Measurements from ENCODE around the gene SUFU.
A peak's percentile ranks its signal among the peaks of the same experiment; 100 is the strongest.

Gene SUFU

GRCh38 chr10:102550636-102551210 lies 47.0 kb downstream of the SUFU start:
- no peak overlapping the region for H3K27ac Mint-ChIP-seq (ENCODE audit: low read depth)
- H3K4me1 Mint-ChIP-seq, result peaks cover 7% of the 10 kb centered on the region
- H3K4me3 Mint-ChIP-seq, result no peak overlapping the region
- H3K27me3 Mint-ChIP-seq, result no peaks in the 10 kb centered on the region
- peaks cover 11% of the 10 kb centered on the region for H3K36me3 Mint-ChIP-seq (ENCODE audit: insufficient read depth)
- no peak for ATAC-seq (replicated peaks; ENCODE audit: extremely low read depth, poor library complexity, severe bottlenecking)
- H3K9me3 Mint-ChIP-seq, result no peaks in the 10 kb centered on the region
- no peak for DNase-seq (ENCODE audit: low spot score in 2 of 2)

- H3K9me3 Mint-ChIP-seq, result no peaks in the 10 kb centered on the region
- H3K4me3 Mint-ChIP-seq, result no peak overlapping the region
- no peak for DNase-seq (ENCODE audit: low spot score in 2 of 2)
- H3K27ac Mint-ChIP-seq (ENCODE audit: low read depth), result no peak overlapping the region
- H3K27me3 Mint-ChIP-seq, result no peaks in the 10 kb centered on the region
- peaks cover 12% of the 10 kb centered on the region for H3K36me3 Mint-ChIP-seq (ENCODE audit: insufficient read depth)
- peaks cover 11% of the 10 kb centered on the region for H3K4me1 Mint-ChIP-seq
- ATAC-seq (replicated peaks; ENCODE audit: extremely low read depth, poor library complexity, severe bottlenecking), result no peak
Measured at GRCh38 chr10:102552533-102552932, 48.8 kb downstream of the SUFU start.

GRCh38 chr10:102553771-102554170 lies 50.0 kb downstream of the SUFU start:
- Mint-ChIP-seq H3K9me3 (no peaks in the 10 kb centered on the region), H3K4me3 (no peak overlapping the region), H3K27me3 (no peaks in the 10 kb centered on the region), H3K4me1 (peaks cover 7% of the 10 kb centered on the region), H3K27ac (ENCODE audit: low read depth) (no peak overlapping the region), H3K36me3 (ENCODE audit: insufficient read depth) (peaks cover 11% of the 10 kb centered on the region)
- DNase-seq (ENCODE audit: low spot score in 2 of 2) (no peak), ATAC-seq (replicated peaks; ENCODE audit: extremely low read depth, poor library complexity, severe bottlenecking) (no peak)

- Mint-ChIP-seq H3K36me3 (ENCODE audit: insufficient read depth) (peaks cover 11% of the 10 kb centered on the region), H3K4me3 (no peak overlapping the region), H3K9me3 (no peaks in the 10 kb centered on the region), H3K4me1 (peaks cover 7% of the 10 kb centered on the region), H3K27me3 (no peaks in the 10 kb centered on the region), H3K27ac (ENCODE audit: low read depth) (no peak overlapping the region)
- DNase-seq (ENCODE audit: low spot score in 2 of 2), result no peak
- no peak for ATAC-seq (replicated peaks; ENCODE audit: extremely low read depth, poor library complexity, severe bottlenecking)
Measured at GRCh38 chr10:102554531-102554930, 50.8 kb downstream of the SUFU start.

- ATAC-seq (replicated peaks; ENCODE audit: extremely low read depth, poor library complexity, severe bottlenecking), result no peak
- Mint-ChIP-seq H3K4me1 (peaks cover 7% of the 10 kb centered on the region), H3K4me3 (no peak overlapping the region), H3K9me3 (no peaks in the 10 kb centered on the region), H3K27me3 (no peaks in the 10 kb centered on the region), H3K27ac (ENCODE audit: low read depth) (peak overlapping the region; percentile 68), H3K36me3 (ENCODE audit: insufficient read depth) (peaks cover 7% of the 10 kb centered on the region)
- no peak for DNase-seq (ENCODE audit: low spot score in 2 of 2)
Measured at GRCh38 chr10:102555781-102556328, 52.1 kb downstream of the SUFU start.

- Mint-ChIP-seq H3K27ac (ENCODE audit: low read depth) (no peak overlapping the region), H3K36me3 (ENCODE audit: insufficient read depth) (peaks cover 6% of the 10 kb centered on the region), H3K4me3 (no peak overlapping the region), H3K4me1 (peaks cover 7% of the 10 kb centered on the region), H3K9me3 (no peaks in the 10 kb centered on the region), H3K27me3 (no peaks in the 10 kb centered on the region)
- DNase-seq (ENCODE audit: low spot score in 2 of 2), result no peak
- no peak for ATAC-seq (replicated peaks; ENCODE audit: extremely low read depth, poor library complexity, severe bottlenecking)
Measured at GRCh38 chr10:102557569-102557968, 53.8 kb downstream of the SUFU start.

- DNase-seq (ENCODE audit: low spot score in 2 of 2) (no peak), ATAC-seq (replicated peaks; ENCODE audit: extremely low read depth, poor library complexity, severe bottlenecking) (no peak)
- Mint-ChIP-seq H3K36me3 (ENCODE audit: insufficient read depth) (peaks cover 3% of the 10 kb centered on the region), H3K27ac (ENCODE audit: low read depth) (no peak overlapping the region), H3K9me3 (no peaks in the 10 kb centered on the region), H3K27me3 (no peaks in the 10 kb centered on the region), H3K4me3 (no peak overlapping the region), H3K4me1 (peaks cover 7% of the 10 kb centered on the region)
Measured at GRCh38 chr10:102559764-102560163, 56.0 kb downstream of the SUFU start.

GRCh38 chr10:102564209-102564834 lies 60.5 kb downstream of the SUFU start:
- ATAC-seq (replicated peaks; ENCODE audit: extremely low read depth, poor library complexity, severe bottlenecking) (no peak), DNase-seq (ENCODE audit: low spot score in 2 of 2) (no peak)
- no peaks in the 10 kb centered on the region for H3K9me3 Mint-ChIP-seq
- no peaks in the 10 kb centered on the region for H3K27me3 Mint-ChIP-seq
- peaks cover 6% of the 10 kb centered on the region for H3K4me1 Mint-ChIP-seq
- H3K27ac Mint-ChIP-seq (ENCODE audit: low read depth), result no peak overlapping the region
- peaks cover 2% of the 10 kb centered on the region for H3K36me3 Mint-ChIP-seq (ENCODE audit: insufficient read depth)
- no peak overlapping the region for H3K4me3 Mint-ChIP-seq

- Mint-ChIP-seq H3K27ac (ENCODE audit: low read depth) (no peak overlapping the region), H3K36me3 (ENCODE audit: insufficient read depth) (no peaks in the 10 kb centered on the region), H3K27me3 (no peaks in the 10 kb centered on the region), H3K4me1 (peaks cover 6% of the 10 kb centered on the region), H3K4me3 (no peak overlapping the region), H3K9me3 (no peaks in the 10 kb centered on the region)
- ATAC-seq (replicated peaks; ENCODE audit: extremely low read depth, poor library complexity, severe bottlenecking) (no peak), DNase-seq (ENCODE audit: low spot score in 2 of 2) (no peak)
Measured at GRCh38 chr10:102565793-102566192, 62.0 kb downstream of the SUFU start.

GRCh38 chr10:102578782-102579181 lies 75.0 kb downstream of the SUFU start:
- Mint-ChIP-seq H3K27ac (ENCODE audit: low read depth) (no peak overlapping the region), H3K27me3 (no peaks in the 10 kb centered on the region), H3K4me3 (no peak overlapping the region), H3K4me1 (peaks cover 6% of the 10 kb centered on the region), H3K36me3 (ENCODE audit: insufficient read depth) (no peaks in the 10 kb centered on the region), H3K9me3 (no peaks in the 10 kb centered on the region)
- DNase-seq (ENCODE audit: low spot score in 2 of 2), result no peak
- ATAC-seq (replicated peaks; ENCODE audit: extremely low read depth, poor library complexity, severe bottlenecking), result no peak

GRCh38 chr10:102579328-102579727 lies 75.6 kb downstream of the SUFU start:
- H3K4me1 Mint-ChIP-seq, result peaks cover 6% of the 10 kb centered on the region
- no peak overlapping the region for H3K4me3 Mint-ChIP-seq
- no peaks in the 10 kb centered on the region for H3K36me3 Mint-ChIP-seq (ENCODE audit: insufficient read depth)
- no peak overlapping the region for H3K27ac Mint-ChIP-seq (ENCODE audit: low read depth)
- no peaks in the 10 kb centered on the region for H3K27me3 Mint-ChIP-seq
- DNase-seq (ENCODE audit: low spot score in 2 of 2) (no peak), ATAC-seq (replicated peaks; ENCODE audit: extremely low read depth, poor library complexity, severe bottlenecking) (no peak)
- no peaks in the 10 kb centered on the region for H3K9me3 Mint-ChIP-seq

GRCh38 chr10:102580230-102580629 lies 76.5 kb downstream of the SUFU start:
- ATAC-seq (replicated peaks; ENCODE audit: extremely low read depth, poor library complexity, severe bottlenecking) (no peak), DNase-seq (ENCODE audit: low spot score in 2 of 2) (no peak)
- Mint-ChIP-seq H3K27me3 (no peaks in the 10 kb centered on the region), H3K9me3 (no peaks in the 10 kb centered on the region), H3K4me1 (peaks cover 6% of the 10 kb centered on the region), H3K4me3 (no peak overlapping the region), H3K27ac (ENCODE audit: low read depth) (no peak overlapping the region), H3K36me3 (ENCODE audit: insufficient read depth) (no peaks in the 10 kb centered on the region)

- ATAC-seq (replicated peaks; ENCODE audit: extremely low read depth, poor library complexity, severe bottlenecking) (no peak), DNase-seq (ENCODE audit: low spot score in 2 of 2) (no peak)
- Mint-ChIP-seq H3K36me3 (ENCODE audit: insufficient read depth) (no peaks in the 10 kb centered on the region), H3K27me3 (no peaks in the 10 kb centered on the region), H3K27ac (ENCODE audit: low read depth) (no peak overlapping the region), H3K4me3 (no peak overlapping the region), H3K9me3 (no peaks in the 10 kb centered on the region), H3K4me1 (peaks cover 6% of the 10 kb centered on the region)
Measured at GRCh38 chr10:102581401-102581800, 77.6 kb downstream of the SUFU start.

Data from central memory CD8-positive, alpha-beta T cell (primary cell).